Tibial artery (tissue), 4 donors: ENCODE data around the gene E2F8.

Source experiments
- DNase-seq, 2 donors: peaks; one replicate each; pipeline ENCODE4 v3.0.0-alpha.2; 2019
- H3K27ac ChIP-seq, 2 donors: fragments of 200-600 bp; sonication (generic) in 1 of 2; 1 replicate in 1 of 2; 2 replicates in 1 of 2; pipeline ENCODE4 v1.5.1; 2018 to 2019; ENCODE audit warnings: mild to moderate bottlenecking in 1 of 2
- H3K27me3 ChIP-seq, 2 donors: fragments of 200-600 bp; sonication (generic) in 1 of 2; one replicate each; pipeline versions ENCODE4 v1.5.1 to v1.6.0; 2016 to 2019
- H3K36me3 ChIP-seq, 3 donors: fragments of 200-600 bp; sonication (generic) in 2 of 3; one replicate each; pipeline ENCODE4 v1.5.1; 2016 to 2019; ENCODE audit warnings: mild to moderate bottlenecking in 2 of 3
- H3K4me1 ChIP-seq, 4 donors: fragments of 200-600 bp; sonication (generic) in 2 of 4; 1 replicate in 3 of 4; 2 replicates in 1 of 4; pipeline ENCODE4 v1.5.1; 2016 to 2019
- H3K4me3 ChIP-seq, 2 donors: fragments of 200-600 bp; sonication (generic) in 1 of 2; 1 replicate in 1 of 2; 2 replicates in 1 of 2; pipeline ENCODE4 v1.5.1; 2018 to 2019; ENCODE audit warnings: mild to moderate bottlenecking in 2 of 2
- H3K9me3 ChIP-seq, 3 donors: fragments of 200-600 bp; sonication (generic) in 1 of 3; one replicate each; pipeline ENCODE4 v1.5.1; 2016 to 2019
- CTCF ChIP-seq, 2 experiments: fragments of 200-600 bp in 1 of 2; fragments of 450-650 bp in 1 of 2; IDR thresholded peaks; one replicate each; pipeline ENCODE4 v1.5.1; 2017 to 2019; ENCODE audit warnings: antibody characterized with exemption in 2 of 2, mild to moderate bottlenecking in 1 of 2, moderate library complexity in 1 of 2
- intact Hi-C: fragments of 100-400 bp; cut with DNase I; formaldehyde crosslinking; loops from one replicate; pipeline ENCODE4 v1.15.0; 2023; ENCODE audit warnings: low total_unique reads

The E2F8 gene, protein sequence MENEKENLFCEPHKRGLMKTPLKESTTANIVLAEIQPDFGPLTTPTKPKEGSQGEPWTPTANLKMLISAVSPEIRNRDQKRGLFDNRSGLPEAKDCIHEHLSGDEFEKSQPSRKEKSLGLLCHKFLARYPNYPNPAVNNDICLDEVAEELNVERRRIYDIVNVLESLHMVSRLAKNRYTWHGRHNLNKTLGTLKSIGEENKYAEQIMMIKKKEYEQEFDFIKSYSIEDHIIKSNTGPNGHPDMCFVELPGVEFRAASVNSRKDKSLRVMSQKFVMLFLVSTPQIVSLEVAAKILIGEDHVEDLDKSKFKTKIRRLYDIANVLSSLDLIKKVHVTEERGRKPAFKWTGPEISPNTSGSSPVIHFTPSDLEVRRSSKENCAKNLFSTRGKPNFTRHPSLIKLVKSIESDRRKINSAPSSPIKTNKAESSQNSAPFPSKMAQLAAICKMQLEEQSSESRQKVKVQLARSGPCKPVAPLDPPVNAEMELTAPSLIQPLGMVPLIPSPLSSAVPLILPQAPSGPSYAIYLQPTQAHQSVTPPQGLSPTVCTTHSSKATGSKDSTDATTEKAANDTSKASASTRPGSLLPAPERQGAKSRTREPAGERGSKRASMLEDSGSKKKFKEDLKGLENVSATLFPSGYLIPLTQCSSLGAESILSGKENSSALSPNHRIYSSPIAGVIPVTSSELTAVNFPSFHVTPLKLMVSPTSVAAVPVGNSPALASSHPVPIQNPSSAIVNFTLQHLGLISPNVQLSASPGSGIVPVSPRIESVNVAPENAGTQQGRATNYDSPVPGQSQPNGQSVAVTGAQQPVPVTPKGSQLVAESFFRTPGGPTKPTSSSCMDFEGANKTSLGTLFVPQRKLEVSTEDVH

DNA sequence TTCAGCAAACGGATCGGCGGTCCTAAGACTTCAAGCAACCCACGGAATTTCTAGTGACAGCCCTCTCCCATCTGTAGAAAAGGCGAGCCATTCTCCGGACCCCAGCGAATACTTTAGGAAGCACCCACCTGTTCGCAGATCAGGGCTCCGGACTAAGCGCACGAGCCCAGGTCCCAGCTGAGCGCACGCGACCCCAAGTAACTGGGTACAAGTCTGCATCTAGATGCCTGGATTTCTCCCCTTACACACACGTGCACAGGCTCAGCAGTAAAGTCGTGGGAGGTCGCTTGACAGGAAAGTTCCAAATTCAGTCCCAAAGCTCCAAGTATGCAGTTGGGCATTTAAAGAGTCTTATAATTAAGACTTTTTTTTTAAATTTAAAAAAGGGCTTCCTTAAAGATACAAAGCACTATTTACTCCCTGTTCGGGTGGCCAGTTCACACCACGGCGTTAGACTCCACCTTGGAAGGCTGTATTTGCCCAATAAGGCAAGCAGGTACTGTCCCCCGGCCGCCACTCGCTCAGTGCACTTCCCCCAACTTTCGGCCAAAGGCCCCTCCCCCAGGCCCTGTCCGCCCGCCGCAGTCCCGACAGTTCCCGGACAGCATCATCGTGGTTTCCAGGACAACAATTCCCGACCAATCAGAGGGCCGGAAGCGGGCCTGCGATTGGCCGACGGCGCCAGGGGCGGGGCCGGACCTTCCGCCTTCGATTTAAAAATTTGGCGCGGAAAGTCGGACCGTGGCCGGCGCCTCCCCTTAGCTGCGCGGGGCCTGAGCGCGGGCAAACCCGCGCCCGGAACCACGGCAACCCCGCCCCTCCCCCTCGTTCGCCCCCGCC, at the start of gene E2F8:
Gene E2F8 (minus strand): TSS at position 526 of the 840 bp plus-strand sequence. CDS start 824 bp downstream, outside the sequence.
- peak; percentile 83 to 91 for DNase-seq
- TF ChIP-seq CTCF (IDR thresholded peaks at IDR 0.05): no peak
- intact Hi-C loops: loop anchor here (5.0 kb wide), 1 partner anchor 1743 kb away; no protein-coding TSS in a partner anchor
- Histone ChIP-seq H3K36me3 (no peaks in the 10 kb centered on the region), H3K4me3 (peak within 1 kb of the TSS; percentile 48 to 60), H3K4me1 (peaks cover 0 to 28% (median 24%) of the 10 kb centered on the region in 4 donors), H3K27ac (no peak within 1 kb of the TSS), H3K9me3 (no peaks in the 10 kb centered on the region), H3K27me3 (peaks cover 8 to 75% of the 10 kb centered on the region in 2 donors)

DNA sequence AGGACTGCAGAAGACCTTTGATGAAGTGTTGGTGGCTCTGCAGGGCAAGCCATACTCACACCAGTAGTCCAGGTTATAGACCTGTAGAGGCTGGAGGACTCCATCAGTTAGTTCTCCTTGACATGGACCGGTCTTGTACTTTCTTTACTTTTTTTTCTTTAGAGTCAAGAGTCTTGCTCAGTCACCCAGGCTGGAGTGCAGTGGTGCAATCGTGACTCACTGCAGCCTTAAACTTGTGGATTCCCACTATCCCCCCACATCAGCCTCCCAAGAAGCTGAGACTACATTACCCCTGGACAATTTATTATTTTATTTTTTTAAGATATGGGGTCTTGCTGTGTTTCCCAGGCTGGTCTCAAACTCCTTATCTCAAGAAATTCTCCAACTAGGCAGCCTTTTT, 49.6 kb upstream of the E2F8 start:
- H3K4me3 ChIP-seq: no peak overlapping the region
- peaks cover 0 to 13% of the 10 kb centered on the region in 2 donors for H3K27me3 ChIP-seq
- no peaks in the 10 kb centered on the region for H3K4me1 ChIP-seq
- no peak for TF ChIP-seq CTCF (IDR thresholded peaks at IDR 0.05)
- H3K36me3 ChIP-seq: no peaks in the 10 kb centered on the region
- H3K27ac ChIP-seq: no peak overlapping the region
- no peak for DNase-seq
- intact Hi-C loops: no loop called here
- H3K9me3 ChIP-seq: no peaks in the 10 kb centered on the region

DNA sequence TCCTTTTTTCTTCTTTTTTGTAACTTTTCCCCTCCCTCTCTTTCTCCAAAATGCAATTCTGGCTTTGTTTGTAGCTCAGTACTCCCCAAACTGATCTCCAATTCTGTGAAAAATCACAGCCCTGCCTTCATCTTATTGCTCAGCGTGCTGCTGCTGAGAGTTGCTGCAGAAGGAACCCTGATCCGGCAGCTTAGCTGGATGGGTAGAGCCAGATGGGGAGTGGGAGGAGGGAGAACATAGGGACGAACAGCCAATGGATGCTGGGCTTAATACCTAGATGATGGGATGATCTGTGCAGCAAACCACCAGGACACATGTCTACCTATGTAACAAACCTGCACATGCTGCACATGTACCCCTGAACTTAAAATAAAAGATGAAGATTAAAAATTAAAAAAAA, 47.5 kb upstream of the E2F8 start:
- Histone ChIP-seq H3K27ac (no peak overlapping the region), H3K36me3 (no peaks in the 10 kb centered on the region), H3K4me1 (no peaks in the 10 kb centered on the region), H3K4me3 (no peak overlapping the region), H3K9me3 (no peaks in the 10 kb centered on the region), H3K27me3 (peaks cover 0 to 13% of the 10 kb centered on the region in 2 donors)
- TF ChIP-seq CTCF (IDR thresholded peaks at IDR 0.05): no peak
- intact Hi-C loops: no loop called here
- DNase-seq: no peak

GRCh38 chr11:19286411-19286810, 45.7 kb upstream of the E2F8 start:
- TF ChIP-seq CTCF (IDR thresholded peaks at IDR 0.05): no peak
- no peak overlapping the region for H3K27ac ChIP-seq
- H3K27me3 ChIP-seq: peaks cover 0 to 13% of the 10 kb centered on the region in 2 donors
- intact Hi-C loops: no loop called here
- DNase-seq: no peak
- H3K4me1 ChIP-seq: no peaks in the 10 kb centered on the region
- H3K4me3 ChIP-seq: no peak overlapping the region
- H3K9me3 ChIP-seq: no peaks in the 10 kb centered on the region
- no peaks in the 10 kb centered on the region for H3K36me3 ChIP-seq

DNA sequence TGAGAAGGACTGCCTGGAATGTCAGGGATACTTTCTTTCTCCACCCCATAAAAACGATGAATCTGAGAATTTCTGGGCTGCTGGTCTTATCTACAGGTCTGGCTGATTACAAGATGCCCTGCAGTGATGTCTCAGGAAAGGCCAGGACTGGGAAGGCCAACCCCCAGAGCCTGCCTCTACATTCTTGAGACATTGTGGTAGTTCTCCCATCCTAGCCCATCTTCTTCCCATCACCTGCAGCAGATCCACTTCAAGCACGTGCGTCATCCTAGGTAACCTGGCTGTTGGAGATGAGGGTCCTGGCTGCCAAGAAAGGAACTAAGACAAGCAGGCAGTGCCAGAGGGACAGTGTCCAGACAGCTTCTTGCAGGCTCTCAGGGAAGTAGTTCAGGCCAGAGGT, 44.1 kb upstream of the E2F8 start:
- DNase-seq: no peak
- TF ChIP-seq CTCF (IDR thresholded peaks at IDR 0.05): no peak
- intact Hi-C loops: no loop called here
- H3K4me1 ChIP-seq: no peaks in the 10 kb centered on the region
- no peak overlapping the region for H3K27ac ChIP-seq
- peaks cover 0 to 13% of the 10 kb centered on the region in 2 donors for H3K27me3 ChIP-seq
- no peaks in the 10 kb centered on the region for H3K36me3 ChIP-seq
- no peak overlapping the region for H3K4me3 ChIP-seq
- no peaks in the 10 kb centered on the region for H3K9me3 ChIP-seq
